Trophoblast cell (in vitro differentiated cells and primary cell): ENCODE results near the gene FAM120B.

Experiments used
- DNase-seq, 2 donors: peaks; one replicate each; pipeline ENCODE4 v3.0.0-alpha.2; 2016
- H2AFZ ChIP-seq: 2 replicates; pipeline ENCODE4 v1.6.1; 2013; ENCODE audit warnings: low read length, moderate library complexity, mild to moderate bottlenecking; ENCODE audit not compliant: insufficient read depth, poor library complexity
- H2AK5ac ChIP-seq: 2 replicates; pipeline ENCODE4 v1.6.1; 2013; ENCODE audit warnings: mild to moderate bottlenecking, low read length
- H2BK120ac ChIP-seq: 2 replicates; pipeline ENCODE4 v1.6.1; 2013; ENCODE audit warnings: low read length, mild to moderate bottlenecking, moderate library complexity; ENCODE audit not compliant: insufficient read depth, poor library complexity
- H2BK12ac ChIP-seq: 2 replicates; pipeline ENCODE4 v1.6.1; 2013; ENCODE audit warnings: mild to moderate bottlenecking, low read length, moderate library complexity
- H2BK5ac ChIP-seq: 2 replicates; pipeline ENCODE4 v1.6.1; 2013; ENCODE audit warnings: low read length, low read depth, moderate library complexity, mild to moderate bottlenecking; ENCODE audit not compliant: poor library complexity
- H3K14ac ChIP-seq: 2 replicates; pipeline ENCODE4 v1.6.1; 2013; ENCODE audit warnings: mild to moderate bottlenecking, low read length
- H3K18ac ChIP-seq: 2 replicates; pipeline ENCODE4 v1.6.1; 2013; ENCODE audit warnings: mild to moderate bottlenecking, low read length
- H3K23ac ChIP-seq: 2 replicates; pipeline ENCODE4 v1.6.1; 2013; ENCODE audit warnings: low read length
- H3K27ac ChIP-seq: 2 replicates; pipeline ENCODE4 v1.5.1; 2013; ENCODE audit warnings: low read depth, mild to moderate bottlenecking, inconsistent platforms, low read length, moderate library complexity
- H3K27me3 ChIP-seq: 2 replicates; pipeline ENCODE4 v1.6.1; 2013; ENCODE audit warnings: inconsistent platforms, mild to moderate bottlenecking, low read length, moderate library complexity; ENCODE audit not compliant: insufficient read depth
- H3K36me3 ChIP-seq, 2 experiments: 1 replicate in 1 of 2; 2 replicates in 1 of 2; pipeline ENCODE4 v1.6.1; 2013; ENCODE audit warnings: low read length in 2 of 2, mild to moderate bottlenecking in 2 of 2, moderate library complexity in 1 of 2; ENCODE audit not compliant: insufficient read depth in 2 of 2, control insufficient read depth in 1 of 2
- H3K4ac ChIP-seq: 2 replicates; pipeline ENCODE4 v1.6.1; 2013; ENCODE audit warnings: low read depth, mild to moderate bottlenecking, low read length, moderate library complexity
- H3K4me1 ChIP-seq, 2 experiments: 1 replicate in 1 of 2; 2 replicates in 1 of 2; pipeline ENCODE4 v1.6.1; 2013; ENCODE audit warnings: low read length in 2 of 2, mild to moderate bottlenecking in 2 of 2, moderate library complexity in 1 of 2; ENCODE audit not compliant: insufficient read depth in 2 of 2, control insufficient read depth in 1 of 2
- H3K4me2 ChIP-seq: 2 replicates; pipeline ENCODE4 v1.6.1; 2013; ENCODE audit warnings: inconsistent platforms, mild to moderate bottlenecking, low read length, moderate library complexity
- H3K4me3 ChIP-seq: 2 replicates; pipeline ENCODE4 v1.5.1; 2013; ENCODE audit warnings: mild to moderate bottlenecking, low read depth, low read length, inconsistent platforms
- H3K79me1 ChIP-seq: one replicate; pipeline ENCODE4 v1.6.1; 2013; ENCODE audit warnings: low read length
- H3K79me2 ChIP-seq: 2 replicates; pipeline ENCODE4 v1.6.1; 2013; ENCODE audit warnings: low read length, mild to moderate bottlenecking; ENCODE audit not compliant: control insufficient read depth, insufficient read depth, poor library complexity
- H3K9ac ChIP-seq: 2 replicates; pipeline ENCODE4 v1.6.1; 2013; ENCODE audit warnings: mild to moderate bottlenecking, low read length
- H3K9me3 ChIP-seq: 2 replicates; pipeline ENCODE4 v1.6.1; 2013; ENCODE audit warnings: low read depth, mild to moderate bottlenecking, control low read depth, inconsistent platforms, low read length; ENCODE audit not compliant: insufficient read depth
- H4K12ac ChIP-seq: 2 replicates; pipeline ENCODE4 v1.6.1; 2013; ENCODE audit warnings: low read depth, mild to moderate bottlenecking, low read length, moderate library complexity
- H4K8ac ChIP-seq: 2 replicates; pipeline ENCODE4 v1.6.1; 2013; ENCODE audit warnings: low read depth, mild to moderate bottlenecking, low read length, moderate library complexity
- H4K91ac ChIP-seq: one replicate; pipeline ENCODE4 v1.6.1; 2013; ENCODE audit warnings: low read depth, mild to moderate bottlenecking, low read length, moderate library complexity
- WGBS: extraction: QIAGEN DNeasy Blood & Tissue Kit; methylation state at CpG from one replicate; pipeline ENCODE4 v1.1.7; 2013; ENCODE audit warnings: missing lambda C conversion rate; ENCODE audit not compliant: insufficient read length, insufficient coverage; ENCODE audit errors: extremely low coverage; 5-methylcytosine and 5-hydroxymethylcytosine counted together

Gene FAM120B

DNA sequence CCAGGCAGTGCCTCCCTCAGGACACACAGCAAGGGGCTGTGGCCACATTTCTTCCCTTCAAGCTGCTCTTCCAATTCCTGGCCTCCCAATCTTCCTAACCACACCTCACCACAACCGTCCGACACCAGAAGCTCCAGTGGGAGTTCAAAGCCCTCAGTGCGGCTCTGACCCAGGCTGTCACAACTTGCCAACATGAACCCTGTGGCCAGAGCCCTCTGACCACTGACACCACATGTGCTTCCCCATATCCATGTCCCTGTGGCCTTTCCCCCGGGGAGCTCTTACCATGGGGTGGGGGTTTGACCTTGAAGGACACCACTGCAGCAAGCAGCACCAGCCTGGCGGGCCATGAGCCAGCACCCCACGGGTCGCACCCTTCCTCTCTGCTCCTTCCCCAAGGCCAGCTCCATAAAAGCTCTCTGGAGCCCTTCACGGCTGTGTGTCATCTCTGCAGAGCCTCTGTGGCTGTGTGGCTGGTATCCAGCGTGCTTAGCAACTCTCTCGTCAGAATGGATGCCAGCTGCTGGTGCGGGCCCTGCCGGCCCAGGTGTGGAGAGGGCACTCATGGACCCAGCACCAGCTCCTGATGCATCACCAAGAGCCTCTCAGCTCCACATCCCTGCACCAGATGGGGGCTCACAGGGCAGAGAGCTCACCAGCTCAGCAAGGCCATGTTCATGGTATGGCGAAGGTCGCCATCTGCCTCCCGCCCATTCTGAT, 140.4 kb downstream of the FAM120B start:
- Histone ChIP-seq H3K9ac (no peak overlapping the region), H2AK5ac (no peak overlapping the region), H3K4me3 (no peak overlapping the region), H2BK12ac (no peak overlapping the region), H3K4me2 (no peak overlapping the region), H2BK120ac (no peak overlapping the region), H2BK5ac (no peak overlapping the region), H4K91ac (no peak overlapping the region), H3K79me1 (no peaks in the 10 kb centered on the region), H4K12ac (no peak overlapping the region), H3K79me2 (no peaks in the 10 kb centered on the region), H3K14ac (no peak overlapping the region), H3K18ac (no peak overlapping the region), H2AFZ (no peak overlapping the region), H3K36me3 (no peaks in the 10 kb centered on the region), H4K8ac (no peak overlapping the region), H3K4ac (no peak overlapping the region), H3K9me3 (no peaks in the 10 kb centered on the region), H3K4me1 (no peaks in the 10 kb centered on the region), H3K27me3 (no peaks in the 10 kb centered on the region), H3K27ac (no peak overlapping the region), H3K23ac (no peak overlapping the region)
- DNase-seq = no peak
- WGBS = no CpG with 5 or more reads among the region's 15 CpGs

DNA sequence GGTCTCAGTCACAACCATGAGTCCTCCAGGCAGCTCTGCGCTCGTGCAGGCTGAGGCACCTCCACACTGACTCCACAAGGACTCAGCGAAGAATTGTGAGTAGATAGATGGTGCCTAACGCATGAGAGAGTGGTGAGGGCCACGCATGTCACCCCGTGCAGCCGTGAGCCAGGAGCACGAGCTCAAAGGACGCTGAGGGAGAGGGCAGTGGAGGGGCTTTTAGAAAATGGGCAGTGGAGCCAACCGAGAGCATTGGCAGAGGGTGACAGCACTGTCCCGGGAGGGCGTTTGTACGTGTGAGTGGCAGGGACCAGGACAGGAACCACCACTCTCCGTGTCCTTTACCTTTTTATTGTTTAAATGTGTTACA, 141.0 kb downstream of the FAM120B start:
- Histone ChIP-seq H3K9ac (no peak overlapping the region), H3K79me2 (no peaks in the 10 kb centered on the region), H4K12ac (no peak overlapping the region), H3K27me3 (no peaks in the 10 kb centered on the region), H2BK12ac (no peak overlapping the region), H3K9me3 (no peaks in the 10 kb centered on the region), H2BK5ac (no peak overlapping the region), H3K27ac (no peak overlapping the region), H3K36me3 (no peaks in the 10 kb centered on the region), H2AFZ (no peak overlapping the region), H3K4ac (no peak overlapping the region), H2BK120ac (no peak overlapping the region), H4K91ac (no peak overlapping the region), H3K23ac (no peak overlapping the region), H2AK5ac (no peak overlapping the region), H3K18ac (no peak overlapping the region), H3K14ac (no peak overlapping the region), H3K4me3 (no peak overlapping the region), H4K8ac (no peak overlapping the region), H3K4me1 (no peaks in the 10 kb centered on the region), H3K4me2 (no peak overlapping the region), H3K79me1 (no peaks in the 10 kb centered on the region)
- WGBS = no CpG with 5 or more reads among the region's 14 CpGs
- DNase-seq = no peak

- Histone ChIP-seq H3K23ac (no peak overlapping the region), H4K8ac (no peak overlapping the region), H3K36me3 (no peaks in the 10 kb centered on the region), H3K79me1 (no peaks in the 10 kb centered on the region), H3K79me2 (no peaks in the 10 kb centered on the region), H2BK5ac (no peak overlapping the region), H3K9ac (no peak overlapping the region), H2BK120ac (no peak overlapping the region), H3K14ac (no peak overlapping the region), H4K12ac (no peak overlapping the region), H2AFZ (no peak overlapping the region), H3K4ac (no peak overlapping the region), H3K27ac (no peak overlapping the region), H3K4me2 (no peak overlapping the region), H3K27me3 (no peaks in the 10 kb centered on the region), H3K9me3 (no peaks in the 10 kb centered on the region), H2BK12ac (no peak overlapping the region), H4K91ac (no peak overlapping the region), H3K4me1 (no peaks in the 10 kb centered on the region), H3K4me3 (no peak overlapping the region), H2AK5ac (no peak overlapping the region), H3K18ac (no peak overlapping the region)
- DNase-seq = no peak
- WGBS = no CpG with 5 or more reads among the region's 12 CpGs
Measured at GRCh38 chr6:170448317-170448716, 141.8 kb downstream of the FAM120B start.

DNA sequence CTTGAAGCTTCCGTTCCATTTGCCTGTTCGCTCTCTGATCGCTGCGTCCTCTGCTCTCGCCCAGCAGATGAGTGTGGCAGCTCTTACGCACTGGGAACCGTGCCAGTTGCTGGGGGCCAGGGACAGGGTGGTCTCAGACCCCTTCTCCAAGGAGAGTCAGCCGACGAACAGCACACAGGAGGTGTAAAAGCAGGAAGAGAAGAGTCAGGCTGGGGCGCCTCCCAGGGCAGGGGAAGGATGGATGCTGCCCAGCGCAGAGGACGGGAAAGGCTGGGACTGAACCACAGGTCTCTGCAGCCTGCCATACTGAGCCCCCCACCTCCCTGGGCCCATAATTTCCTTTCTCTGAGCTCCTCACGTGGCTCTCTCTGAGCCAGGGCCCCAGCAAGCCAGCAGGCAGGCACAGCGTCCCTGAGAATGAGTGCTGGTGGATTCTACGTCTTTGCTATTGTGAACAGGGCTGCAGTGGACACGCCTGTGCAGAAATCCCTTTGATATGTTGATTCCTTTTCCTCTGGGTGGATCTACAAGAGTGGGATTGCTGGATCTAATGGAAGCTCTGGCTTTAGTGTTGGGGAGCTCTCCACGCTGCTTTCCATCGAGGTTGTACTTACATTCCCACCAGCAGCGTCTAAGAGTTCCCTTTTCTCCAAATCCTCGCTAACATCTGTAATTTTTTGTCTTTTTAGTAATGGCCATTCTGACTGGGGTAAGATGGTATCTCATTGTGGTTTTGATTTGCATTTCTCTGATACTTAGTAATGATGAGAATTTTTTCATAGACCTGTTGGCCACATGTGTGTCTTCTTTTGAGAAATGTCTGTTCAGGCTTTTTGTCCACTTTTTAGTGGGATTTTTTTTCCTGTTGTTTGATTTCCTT, 142.4 kb downstream of the FAM120B start:
- no peak overlapping the region for H3K4me2 ChIP-seq
- H2BK5ac ChIP-seq = no peak overlapping the region
- H3K4me1 ChIP-seq = no peaks in the 10 kb centered on the region
- no peak overlapping the region for H3K9ac ChIP-seq
- H3K4ac ChIP-seq = no peak overlapping the region
- DNase-seq = no peak
- H3K14ac ChIP-seq = no peak overlapping the region
- no peak overlapping the region for H4K12ac ChIP-seq
- H2BK12ac ChIP-seq = no peak overlapping the region
- H2BK120ac ChIP-seq = no peak overlapping the region
- H2AFZ ChIP-seq = no peak overlapping the region
- H4K8ac ChIP-seq = no peak overlapping the region
- H3K79me1 ChIP-seq = no peaks in the 10 kb centered on the region
- no peaks in the 10 kb centered on the region for H3K27me3 ChIP-seq
- H4K91ac ChIP-seq = no peak overlapping the region
- H3K23ac ChIP-seq = no peak overlapping the region
- no peaks in the 10 kb centered on the region for H3K9me3 ChIP-seq
- no peaks in the 10 kb centered on the region for H3K79me2 ChIP-seq
- no peak overlapping the region for H3K27ac ChIP-seq
- H3K4me3 ChIP-seq = no peak overlapping the region
- no CpG with 5 or more reads among the region's 20 CpGs for WGBS
- no peak overlapping the region for H3K18ac ChIP-seq
- no peak overlapping the region for H2AK5ac ChIP-seq
- no peaks in the 10 kb centered on the region for H3K36me3 ChIP-seq
